ENCODE measurements around the gene TMIGD1.
A peak's percentile ranks its signal among the peaks of the same experiment; 100 is the strongest.

Gene TMIGD1

GRCh38 chr17:30296499-30297080 lies 37.3 kb downstream of the TMIGD1 start:
- POLR2A ChIA-PET, result interaction anchor here (0.7 kb wide), 1 partner anchor 154 kb away, joined by 3 read pairs; no protein-coding TSS in a partner anchor
- DNase-seq (ENCODE audit: extremely low spot score), result no peak
- TF ChIP-seq CTCF (IDR thresholded peaks at IDR 0.05; ENCODE audit: control extremely low read depth, extremely low read depth, low read depth, missing control alignments), result no peak
- CTCF ChIA-PET, result interaction anchor here (1.0 to 1.3 kb wide), 2 partner anchors 19 to 456 kb away, joined by 3 to 4 read pairs; no protein-coding TSS in a partner anchor

DNA sequence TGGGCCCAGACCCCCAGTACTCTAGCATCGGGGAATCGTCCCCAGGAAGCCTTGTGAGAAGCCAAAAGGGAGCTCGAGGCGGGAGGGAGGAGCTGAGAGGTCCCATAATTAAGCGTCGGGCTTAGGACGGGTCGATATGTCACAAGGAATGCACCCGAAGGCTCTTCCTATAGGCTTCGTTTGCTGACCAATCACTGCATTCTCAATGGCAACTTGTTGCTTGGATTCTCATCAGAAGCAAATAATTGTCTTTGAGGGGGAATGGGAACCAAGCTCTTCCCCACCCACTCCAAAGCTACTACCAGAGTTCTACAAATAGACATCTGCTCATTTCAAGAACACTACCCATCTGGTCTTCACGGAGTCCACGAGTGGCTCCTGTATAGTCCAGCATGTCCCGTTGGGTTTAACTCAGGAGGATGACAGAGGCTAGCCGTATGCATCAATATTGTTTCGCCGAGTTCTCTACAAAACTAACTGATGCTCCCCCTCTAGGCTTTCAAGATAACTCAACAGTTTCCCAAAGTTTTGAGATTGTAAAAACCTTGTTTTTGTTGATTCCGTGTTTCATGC lies 41.5 kb downstream of the TMIGD1 start:
- ChIA-PET POLR2A (no interaction called here), CTCF (interaction anchor here (0.9 to 2.0 kb wide), 10 partner anchors 12 to 188 kb away, joined by 3 to 10 read pairs (median 4); no protein-coding TSS in a partner anchor)
- TF ChIP-seq CTCF (IDR thresholded peaks at IDR 0.05; ENCODE audit: control extremely low read depth, extremely low read depth, low read depth, missing control alignments), result no peak
- no peak for DNase-seq (ENCODE audit: extremely low spot score)

- ChIA-PET POLR2A (interaction anchor here (0.6 kb wide), 2 partner anchors 166 to 1598 kb away, joined by 3 read pairs; no protein-coding TSS in a partner anchor), CTCF (interaction anchor here (0.9 to 2.0 kb wide), 14 partner anchors 10 to 187 kb away, joined by 3 to 10 read pairs (median 4); no protein-coding TSS in a partner anchor)
- peak; percentile 95 for DNase-seq (ENCODE audit: extremely low spot score)
- no peak for TF ChIP-seq CTCF (IDR thresholded peaks at IDR 0.05; ENCODE audit: control extremely low read depth, extremely low read depth, low read depth, missing control alignments)
These were observed 42.1 kb downstream of the TMIGD1 start, which contains the start of gene BLMH for GRCh38 chr17:30291543-30292285. Gene BLMH, minus strand, starts transcription at chr17:30291944. Its CDS starts 125 bp downstream, at chr17:30291819.

- DNase-seq (ENCODE audit: extremely low spot score), result peak; percentile 59
- CTCF ChIA-PET, result interaction anchor here (0.9 to 2.0 kb wide), 10 partner anchors 9 to 186 kb away, joined by 3 to 10 read pairs (median 4); no protein-coding TSS in a partner anchor
These were observed 42.9 kb downstream of the TMIGD1 start for GRCh38 chr17:30290696-30291542.

GRCh38 chr17:30290077-30290476 lies 43.8 kb downstream of the TMIGD1 start:
- DNase-seq (ENCODE audit: extremely low spot score), result no peak
- ChIA-PET CTCF (no interaction called here), POLR2A (no interaction called here)
- TF ChIP-seq CTCF (IDR thresholded peaks at IDR 0.05; ENCODE audit: control extremely low read depth, extremely low read depth, low read depth, missing control alignments), result no peak

More at GRCh38 chr17:30290696-30291542, 42.9 kb downstream of the TMIGD1 start:
- POLR2A ChIA-PET, result interaction anchor here (0.6 kb wide), 1 partner anchor 165 kb away, joined by 3 read pairs; no protein-coding TSS in a partner anchor
- no peak for TF ChIP-seq CTCF (IDR thresholded peaks at IDR 0.05; ENCODE audit: control extremely low read depth, extremely low read depth, low read depth, missing control alignments)
